GM12878 (cell line): Measurements from ENCODE around the gene DCBLD2. TPM values are rescaled to one million over a fixed set of nuclear protein-coding genes. Genes with fewer than 3 reads are reported as not detected.

Experiments used
- ATAC-seq: fragments of 200-7000 bp; cut with Tn5 transposase; 3 replicates; pipeline ENCODE4 v1.9.1; 2020; ENCODE audit warnings: mild to moderate bottlenecking, moderate library complexity
- BruUV-seq: library from RNA; stranded (reverse); fragments of 400-500 nt; replicated peaks from 2 replicates; lab custom pipeline; 2021; lab: Mats Ljungman, UMichigan
- CTCF ChIA-PET: fragments of 300-600 bp; sonication (Branson Sonifier 250); formaldehyde crosslinking; extraction: SDS; loops from one replicate; lab custom pipeline; 2021; ENCODE audit warnings: inconsistent platforms; lab: Yijun Ruan, JAX
- POLR2A ChIA-PET: fragments of 350-600 bp; formaldehyde crosslinking; extraction: SDS; loops from one replicate; lab custom pipeline; 2021; ENCODE audit warnings: inconsistent platforms; lab: Charles Lee
- RAD21 ChIA-PET: fragments of 300-600 bp; sonication (Branson Sonifier 250); formaldehyde crosslinking; loops from one replicate; lab custom pipeline; 2023; ENCODE audit warnings: antibody characterized with exemption; ENCODE audit not compliant: unreplicated experiment; lab: Charles Lee
- SMC1A ChIA-PET: fragments of 300-600 bp; sonication (Branson Sonifier 250); formaldehyde crosslinking; loops from one replicate; lab custom pipeline; 2023; ENCODE audit not compliant: unreplicated experiment, uncharacterized antibody; lab: Charles Lee
- DNase-seq: peaks from one replicate; pipeline ENCODE4 v3.0.0-alpha.2; 2011; ENCODE audit warnings: low read depth, low spot score
- FAIRE-seq: peaks from 3 replicates; lab custom pipeline; 2011; peaks lifted over from hg19 to GRCh38; lab: Jason Lieb, UNC
- H2AFZ ChIP-seq: 2 replicates; pipeline ENCODE4 v1.6.0; 2011; ENCODE audit warnings: low read depth, low read length, control low read depth; ENCODE audit not compliant: control insufficient read depth
- H3K27ac ChIP-seq: 2 replicates; pipeline ENCODE4 v1.5.1; 2011; ENCODE audit warnings: control low read depth; ENCODE audit not compliant: control insufficient read depth, insufficient read depth
- H3K27me3 ChIP-seq, 2 experiments: replicated peaks in 1 of 2; 2 replicates each; pipeline versions ENCODE4 v1.6.0 to v1.6.1; 2011; ENCODE audit warnings: low read length in 1 of 2; ENCODE audit not compliant: control insufficient read depth in 2 of 2, insufficient read depth in 2 of 2
- H3K36me3 ChIP-seq, 2 experiments: 2 replicates each; pipeline ENCODE4 v1.5.1; 2011; ENCODE audit warnings: low read length in 1 of 2; ENCODE audit not compliant: control insufficient read depth in 2 of 2, insufficient read depth in 2 of 2
- H3K4me1 ChIP-seq: 2 replicates; pipeline ENCODE4 v1.6.1; 2011; ENCODE audit warnings: mild to moderate bottlenecking, low read length, moderate library complexity, mixed read lengths; ENCODE audit not compliant: control insufficient read depth, insufficient read depth
- H3K4me2 ChIP-seq: 2 replicates; pipeline ENCODE4 v1.6.0; 2011; ENCODE audit warnings: control low read depth; ENCODE audit not compliant: control insufficient read depth, insufficient read depth
- H3K4me3 ChIP-seq: fragments of 200-600 bp; sonication (generic); 2 replicates; pipeline ENCODE4 v1.5.1; 2016
- H3K79me2 ChIP-seq: 2 replicates; pipeline ENCODE4 v1.6.0; 2011; ENCODE audit warnings: low read length; ENCODE audit not compliant: control insufficient read depth, insufficient read depth
- H3K9ac ChIP-seq: 2 replicates; pipeline ENCODE4 v1.8.0; 2011; ENCODE audit warnings: low read length, control low read depth, mixed read lengths; ENCODE audit not compliant: control insufficient read depth, insufficient read depth
- H3K9me3 ChIP-seq: replicated peaks from 3 replicates; pipeline ENCODE4 v1.5.1; 2011; ENCODE audit warnings: mild to moderate bottlenecking, low read length; ENCODE audit not compliant: control insufficient read depth, insufficient read depth
- H4K20me1 ChIP-seq: 2 replicates; pipeline ENCODE4 v1.6.0; 2011; ENCODE audit not compliant: control insufficient read depth, insufficient read depth
- ETV6 ChIP-seq, 2 experiments: fragments of 450-650 bp in 1 of 2; IDR thresholded peaks in 1 of 2; conservative IDR thresholded peaks in 1 of 2; 2 replicates each; pipeline ENCODE4 v1.6.1; 2014; ENCODE audit warnings: antibody characterized with exemption in 1 of 2, borderline replicate concordance in 1 of 2, low read depth in 1 of 2, mild to moderate bottlenecking in 1 of 2, moderate library complexity in 1 of 2
- HCFC1 ChIP-seq: fragments of 150-350 bp; IDR thresholded peaks from 2 replicates; pipeline ENCODE4 v1.6.1; 2014; ENCODE audit warnings: low read length
- IKZF2 ChIP-seq, 2 experiments: fragments of 450-650 bp; IDR thresholded peaks; 2 replicates each; pipeline ENCODE4 v1.6.1; 2017; ENCODE audit warnings: mild to moderate bottlenecking in 2 of 2, moderate library complexity in 2 of 2
- SIX5 ChIP-seq: IDR thresholded peaks from 2 replicates; pipeline ENCODE4 v1.6.1; 2011; ENCODE audit warnings: mild to moderate bottlenecking, low read depth, low read length, moderate library complexity; ENCODE audit not compliant: severe bottlenecking
- SMARCA5 ChIP-seq: fragments of 450-650 bp; IDR thresholded peaks from 2 replicates; pipeline ENCODE4 v1.6.1; 2017; ENCODE audit warnings: mild to moderate bottlenecking
- STAT3 ChIP-seq: IDR thresholded peaks from 2 replicates; pipeline ENCODE4 v1.6.1; 2011; ENCODE audit warnings: low read depth, low read length, improper control_type of control experiment
- ZNF24 ChIP-seq: fragments of 450-650 bp; IDR thresholded peaks from 2 replicates; pipeline ENCODE4 v1.6.1; 2017; ENCODE audit warnings: antibody characterized with exemption, mild to moderate bottlenecking
- WGBS: methylation state at CpG from one replicate; pipeline ENCODE4 v1.1.6; 2016; ENCODE audit warnings: low lambda C conversion rate; ENCODE audit not compliant: insufficient replicate concordance, insufficient coverage; ENCODE audit errors: missing lambda C conversion rate; 5-methylcytosine and 5-hydroxymethylcytosine counted together
- in situ Hi-C: fragments of 300-500 bp; cut with MboI; formaldehyde crosslinking; loops from 9 replicates; pipeline ENCODE4 v1.14.3; 2018; ENCODE audit warnings: mixed read lengths
- intact Hi-C: fragments of 100-400 bp; cut with micrococcal nuclease; formaldehyde crosslinking; loops from one replicate; pipeline ENCODE4 v1.14.2; 2022; ENCODE audit not compliant: unreplicated experiment
- polyA plus RNA-seq, 11 experiments: library from polyadenylated mRNA; depleted of rRNA in 4 of 11; unstranded in 6 of 11; stranded (reverse) in 5 of 11; fragments of >200 nt; fragmentation: Nextera tagmentation in 4 of 11; fragmentation: Illumina TruSeq in 1 of 11; extraction: Ambion mirVana in 4 of 11; extraction: Trizol in 1 of 11; gene quantifications; 1 replicate in 1 of 11; 2 replicates in 10 of 11; pipeline versions ENCODE4 v1.2.1 to v1.2.3, GENCODE V29; 2011 to 2016; ENCODE audit warnings: inconsistent platforms in 2 of 11, missing spikeins in 2 of 11, low read depth in 1 of 11
- total RNA-seq, 4 experiments: library from RNA; depleted of rRNA in 3 of 4; stranded (reverse); fragments of >200 nt in 3 of 4; fragmentation: Illumina TruSeq in 1 of 4; extraction: Trizol in 1 of 4; gene quantifications; 2 replicates each; pipeline versions ENCODE4 v1.2.1 to v1.2.3, GENCODE V29; 2013 to 2021
- TF ChIP-seq, protein P1 (sequence below): fragments of 450-650 bp; IDR thresholded peaks from 2 replicates; pipeline ENCODE4 v1.6.1; 2018; ENCODE audit warnings: mild to moderate bottlenecking, low read depth, moderate library complexity; ENCODE audit not compliant: partially characterized antibody
- TF ChIP-seq, protein P2 (sequence below): fragments of 450-650 bp; conservative IDR thresholded peaks from 2 replicates; pipeline ENCODE4 v1.6.1; 2017; ENCODE audit warnings: mild to moderate bottlenecking, moderate library complexity
- TF ChIP-seq, protein P3 (sequence below): fragments of 450-650 bp; IDR thresholded peaks from 2 replicates; pipeline ENCODE4 v1.6.1; 2017; ENCODE audit warnings: mild to moderate bottlenecking, moderate library complexity
- TF ChIP-seq, protein P4 (sequence below): fragments of 450-650 bp; IDR thresholded peaks from 2 replicates; pipeline ENCODE4 v1.6.1; 2014; ENCODE audit warnings: mild to moderate bottlenecking

Gene DCBLD2
- total and polyA plus RNA-seq, 10 of the 15 experiments (the other 5 are each of a cell fraction or from before 2014, with no cell fraction given): 1.6 to 5.9 (median 4.7) TPM

DNA sequence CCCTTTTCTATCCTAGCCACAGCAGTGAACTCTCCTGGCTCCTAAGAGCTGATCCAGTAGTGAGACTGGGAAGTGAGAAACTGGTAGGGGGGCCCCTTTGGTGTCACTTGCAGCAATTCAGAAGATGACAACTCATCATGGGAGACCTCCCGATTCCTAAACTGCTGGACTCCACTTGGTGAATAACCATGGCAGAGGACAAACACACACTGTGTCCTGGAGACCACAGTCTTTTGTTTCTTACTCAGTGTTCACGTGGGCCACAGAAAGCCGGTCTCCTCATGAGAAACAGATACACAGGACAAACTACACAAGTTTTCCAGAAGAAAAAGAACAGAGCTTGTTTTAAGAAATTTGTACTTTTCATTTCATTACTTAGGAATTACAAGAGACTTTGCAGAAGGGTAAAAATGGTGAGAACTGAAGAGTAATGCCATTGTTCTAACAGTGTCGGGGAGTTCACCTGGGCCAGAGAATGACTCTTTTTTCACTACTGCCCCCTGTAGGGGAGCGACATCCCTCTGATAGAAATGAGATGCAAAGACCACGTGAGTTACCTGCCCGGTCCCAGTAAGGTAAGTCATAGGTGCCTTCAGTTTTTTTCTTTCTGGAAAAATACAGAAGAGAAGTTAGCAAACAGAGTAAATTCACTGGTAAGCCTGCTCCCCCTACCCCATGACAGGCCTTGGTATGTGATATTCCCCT is 100.3 kb downstream of the DCBLD2 start:
- no peaks in the 10 kb centered on the region for H3K79me2 ChIP-seq
- intact Hi-C loops: no loop called here
- no peak overlapping the region for H3K27ac ChIP-seq
- DNase-seq (no peak), ATAC-seq (no peak), FAIRE-seq (peak; percentile 41)
- peaks cover 0 to 2% of the 10 kb centered on the region in 2 experiments; a peak in 1 of 4 replicates for H3K36me3 ChIP-seq
- POLR2A ChIA-PET: no interaction called here
- in situ Hi-C loops: loop anchor here (25.0 kb wide), 1 partner anchor 464 kb away; no protein-coding TSS in a partner anchor
- H3K4me1 ChIP-seq: no peaks in the 10 kb centered on the region
- SMC1A ChIA-PET: interaction anchor here (0.5 to 1.0 kb wide), 3 partner anchors 51 to 199 kb away, joined by 3 read pairs; no protein-coding TSS in a partner anchor
- 88% methylated on average over 7 of the region's 7 CpGs for WGBS
- RAD21 ChIA-PET: no interaction called here
- CTCF ChIA-PET: interaction anchor here (0.6 to 1.3 kb wide), 4 partner anchors 10 to 201 kb away, joined by 3 to 4 read pairs (median 3); no protein-coding TSS in a partner anchor
- H3K4me3 ChIP-seq: no peak overlapping the region
- H3K9ac ChIP-seq: no peak overlapping the region
- no TSS peak for BruUV-seq
- no peaks in the 10 kb centered on the region for H3K9me3 ChIP-seq
- H4K20me1 ChIP-seq: no peaks in the 10 kb centered on the region
- no peak overlapping the region for H2AFZ ChIP-seq
- H3K4me2 ChIP-seq: no peak overlapping the region
- no peaks in the 10 kb centered on the region for H3K27me3 ChIP-seq
- TF ChIP-seq ETV6 (conservative IDR thresholded peaks at IDR 0.05 in 1 of 2, IDR thresholded peaks at IDR 0.05 in 1 of 2; ENCODE audit: borderline replicate concordance in 1 of 2, low read depth in 1 of 2) (no peak), SIX5 (no peak), HCFC1 (no peak), IKZF2 (IDR thresholded peaks at IDR 0.05) (no peak), SMARCA5 (no peak), STAT3 (no peak), ZNF24 (no peak)
- TF ChIP-seq, protein P1, sequence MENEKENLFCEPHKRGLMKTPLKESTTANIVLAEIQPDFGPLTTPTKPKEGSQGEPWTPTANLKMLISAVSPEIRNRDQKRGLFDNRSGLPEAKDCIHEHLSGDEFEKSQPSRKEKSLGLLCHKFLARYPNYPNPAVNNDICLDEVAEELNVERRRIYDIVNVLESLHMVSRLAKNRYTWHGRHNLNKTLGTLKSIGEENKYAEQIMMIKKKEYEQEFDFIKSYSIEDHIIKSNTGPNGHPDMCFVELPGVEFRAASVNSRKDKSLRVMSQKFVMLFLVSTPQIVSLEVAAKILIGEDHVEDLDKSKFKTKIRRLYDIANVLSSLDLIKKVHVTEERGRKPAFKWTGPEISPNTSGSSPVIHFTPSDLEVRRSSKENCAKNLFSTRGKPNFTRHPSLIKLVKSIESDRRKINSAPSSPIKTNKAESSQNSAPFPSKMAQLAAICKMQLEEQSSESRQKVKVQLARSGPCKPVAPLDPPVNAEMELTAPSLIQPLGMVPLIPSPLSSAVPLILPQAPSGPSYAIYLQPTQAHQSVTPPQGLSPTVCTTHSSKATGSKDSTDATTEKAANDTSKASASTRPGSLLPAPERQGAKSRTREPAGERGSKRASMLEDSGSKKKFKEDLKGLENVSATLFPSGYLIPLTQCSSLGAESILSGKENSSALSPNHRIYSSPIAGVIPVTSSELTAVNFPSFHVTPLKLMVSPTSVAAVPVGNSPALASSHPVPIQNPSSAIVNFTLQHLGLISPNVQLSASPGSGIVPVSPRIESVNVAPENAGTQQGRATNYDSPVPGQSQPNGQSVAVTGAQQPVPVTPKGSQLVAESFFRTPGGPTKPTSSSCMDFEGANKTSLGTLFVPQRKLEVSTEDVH: no peak
- TF ChIP-seq, protein P2, sequence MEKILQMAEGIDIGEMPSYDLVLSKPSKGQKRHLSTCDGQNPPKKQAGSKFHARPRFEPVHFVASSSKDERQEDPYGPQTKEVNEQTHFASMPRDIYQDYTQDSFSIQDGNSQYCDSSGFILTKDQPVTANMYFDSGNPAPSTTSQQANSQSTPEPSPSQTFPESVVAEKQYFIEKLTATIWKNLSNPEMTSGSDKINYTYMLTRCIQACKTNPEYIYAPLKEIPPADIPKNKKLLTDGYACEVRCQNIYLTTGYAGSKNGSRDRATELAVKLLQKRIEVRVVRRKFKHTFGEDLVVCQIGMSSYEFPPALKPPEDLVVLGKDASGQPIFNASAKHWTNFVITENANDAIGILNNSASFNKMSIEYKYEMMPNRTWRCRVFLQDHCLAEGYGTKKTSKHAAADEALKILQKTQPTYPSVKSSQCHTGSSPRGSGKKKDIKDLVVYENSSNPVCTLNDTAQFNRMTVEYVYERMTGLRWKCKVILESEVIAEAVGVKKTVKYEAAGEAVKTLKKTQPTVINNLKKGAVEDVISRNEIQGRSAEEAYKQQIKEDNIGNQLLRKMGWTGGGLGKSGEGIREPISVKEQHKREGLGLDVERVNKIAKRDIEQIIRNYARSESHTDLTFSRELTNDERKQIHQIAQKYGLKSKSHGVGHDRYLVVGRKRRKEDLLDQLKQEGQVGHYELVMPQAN: no peak
- TF ChIP-seq, protein P3, sequence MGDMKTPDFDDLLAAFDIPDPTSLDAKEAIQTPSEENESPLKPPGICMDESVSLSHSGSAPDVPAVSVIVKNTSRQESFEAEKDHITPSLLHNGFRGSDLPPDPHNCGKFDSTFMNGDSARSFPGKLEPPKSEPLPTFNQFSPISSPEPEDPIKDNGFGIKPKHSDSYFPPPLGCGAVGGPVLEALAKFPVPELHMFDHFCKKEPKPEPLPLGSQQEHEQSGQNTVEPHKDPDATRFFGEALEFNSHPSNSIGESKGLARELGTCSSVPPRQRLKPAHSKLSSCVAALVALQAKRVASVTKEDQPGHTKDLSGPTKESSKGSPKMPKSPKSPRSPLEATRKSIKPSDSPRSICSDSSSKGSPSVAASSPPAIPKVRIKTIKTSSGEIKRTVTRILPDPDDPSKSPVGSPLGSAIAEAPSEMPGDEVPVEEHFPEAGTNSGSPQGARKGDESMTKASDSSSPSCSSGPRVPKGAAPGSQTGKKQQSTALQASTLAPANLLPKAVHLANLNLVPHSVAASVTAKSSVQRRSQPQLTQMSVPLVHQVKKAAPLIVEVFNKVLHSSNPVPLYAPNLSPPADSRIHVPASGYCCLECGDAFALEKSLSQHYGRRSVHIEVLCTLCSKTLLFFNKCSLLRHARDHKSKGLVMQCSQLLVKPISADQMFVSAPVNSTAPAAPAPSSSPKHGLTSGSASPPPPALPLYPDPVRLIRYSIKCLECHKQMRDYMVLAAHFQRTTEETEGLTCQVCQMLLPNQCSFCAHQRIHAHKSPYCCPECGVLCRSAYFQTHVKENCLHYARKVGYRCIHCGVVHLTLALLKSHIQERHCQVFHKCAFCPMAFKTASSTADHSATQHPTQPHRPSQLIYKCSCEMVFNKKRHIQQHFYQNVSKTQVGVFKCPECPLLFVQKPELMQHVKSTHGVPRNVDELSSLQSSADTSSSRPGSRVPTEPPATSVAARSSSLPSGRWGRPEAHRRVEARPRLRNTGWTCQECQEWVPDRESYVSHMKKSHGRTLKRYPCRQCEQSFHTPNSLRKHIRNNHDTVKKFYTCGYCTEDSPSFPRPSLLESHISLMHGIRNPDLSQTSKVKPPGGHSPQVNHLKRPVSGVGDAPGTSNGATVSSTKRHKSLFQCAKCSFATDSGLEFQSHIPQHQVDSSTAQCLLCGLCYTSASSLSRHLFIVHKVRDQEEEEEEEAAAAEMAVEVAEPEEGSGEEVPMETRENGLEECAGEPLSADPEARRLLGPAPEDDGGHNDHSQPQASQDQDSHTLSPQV: no peak
- TF ChIP-seq, protein P4, sequence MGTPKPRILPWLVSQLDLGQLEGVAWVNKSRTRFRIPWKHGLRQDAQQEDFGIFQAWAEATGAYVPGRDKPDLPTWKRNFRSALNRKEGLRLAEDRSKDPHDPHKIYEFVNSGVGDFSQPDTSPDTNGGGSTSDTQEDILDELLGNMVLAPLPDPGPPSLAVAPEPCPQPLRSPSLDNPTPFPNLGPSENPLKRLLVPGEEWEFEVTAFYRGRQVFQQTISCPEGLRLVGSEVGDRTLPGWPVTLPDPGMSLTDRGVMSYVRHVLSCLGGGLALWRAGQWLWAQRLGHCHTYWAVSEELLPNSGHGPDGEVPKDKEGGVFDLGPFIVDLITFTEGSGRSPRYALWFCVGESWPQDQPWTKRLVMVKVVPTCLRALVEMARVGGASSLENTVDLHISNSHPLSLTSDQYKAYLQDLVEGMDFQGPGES: no peak
